ENCODE results near the gene COL17A1.

DNA sequence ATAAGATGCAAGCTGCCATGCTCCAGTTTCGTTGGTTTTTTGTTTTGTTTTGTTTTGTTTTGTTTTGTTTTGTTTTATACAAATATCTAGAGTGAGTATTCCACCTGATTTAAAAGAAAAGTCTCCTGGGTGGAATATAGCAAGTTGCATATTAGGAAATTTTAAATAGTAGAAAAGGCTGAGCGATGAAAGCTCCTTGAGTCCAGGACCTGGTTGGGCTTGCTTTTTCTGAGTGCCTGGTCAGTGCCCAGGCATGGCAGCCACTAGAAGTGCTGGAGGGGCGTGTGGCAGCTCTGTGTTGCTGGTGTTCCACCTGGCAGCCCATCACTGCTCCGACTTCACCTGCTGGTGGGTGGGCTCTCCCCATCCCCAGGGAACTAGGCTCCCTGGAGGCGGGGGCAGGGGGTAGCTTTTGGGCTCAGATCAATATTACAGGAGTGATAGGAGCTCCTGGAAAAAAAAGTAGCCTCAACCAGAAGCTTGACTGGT is 8.0 kb downstream of the COL17A1 start:
- TF ChIP-seq, protein P1, sequence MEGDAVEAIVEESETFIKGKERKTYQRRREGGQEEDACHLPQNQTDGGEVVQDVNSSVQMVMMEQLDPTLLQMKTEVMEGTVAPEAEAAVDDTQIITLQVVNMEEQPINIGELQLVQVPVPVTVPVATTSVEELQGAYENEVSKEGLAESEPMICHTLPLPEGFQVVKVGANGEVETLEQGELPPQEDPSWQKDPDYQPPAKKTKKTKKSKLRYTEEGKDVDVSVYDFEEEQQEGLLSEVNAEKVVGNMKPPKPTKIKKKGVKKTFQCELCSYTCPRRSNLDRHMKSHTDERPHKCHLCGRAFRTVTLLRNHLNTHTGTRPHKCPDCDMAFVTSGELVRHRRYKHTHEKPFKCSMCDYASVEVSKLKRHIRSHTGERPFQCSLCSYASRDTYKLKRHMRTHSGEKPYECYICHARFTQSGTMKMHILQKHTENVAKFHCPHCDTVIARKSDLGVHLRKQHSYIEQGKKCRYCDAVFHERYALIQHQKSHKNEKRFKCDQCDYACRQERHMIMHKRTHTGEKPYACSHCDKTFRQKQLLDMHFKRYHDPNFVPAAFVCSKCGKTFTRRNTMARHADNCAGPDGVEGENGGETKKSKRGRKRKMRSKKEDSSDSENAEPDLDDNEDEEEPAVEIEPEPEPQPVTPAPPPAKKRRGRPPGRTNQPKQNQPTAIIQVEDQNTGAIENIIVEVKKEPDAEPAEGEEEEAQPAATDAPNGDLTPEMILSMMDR (IDR thresholded peaks at IDR 0.05): no peak
- no peak for TF ChIP-seq POLR2A (IDR thresholded peaks at IDR 0.05)

All from uterus (tissue), 2 donors.